ENCODE results near the gene PTPRR.

The PTPRR gene

GRCh38 chr12:70928071-70928470 lies 7.5 kb upstream of the PTPRR start:
- no peak for DNase-seq
- ATAC-seq = no peak
- no peak overlapping the region for H3K27ac Mint-ChIP-seq

DNA sequence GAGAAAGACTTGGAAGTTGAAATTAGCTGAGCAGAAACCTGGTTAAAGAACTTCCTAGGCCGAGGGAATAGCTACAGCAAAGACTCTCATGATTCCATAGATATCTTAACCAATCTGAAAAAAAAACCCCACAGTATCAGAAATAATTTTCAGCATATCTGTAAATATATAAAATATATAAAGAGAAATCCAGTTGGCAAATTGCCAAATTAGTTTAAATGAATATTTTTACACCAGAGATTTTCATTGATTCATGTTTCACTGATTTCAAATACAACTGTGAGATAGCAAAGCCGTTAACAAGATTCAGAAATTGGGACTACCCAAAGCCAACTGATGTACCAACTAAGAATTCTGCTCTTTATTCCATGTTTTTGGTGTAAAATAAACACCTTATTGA lies 6.8 kb upstream of the PTPRR start:
- no peak overlapping the region for H3K4me3 Mint-ChIP-seq
- H3K9me3 Mint-ChIP-seq = no peaks in the 10 kb centered on the region
- H3K36me3 Mint-ChIP-seq (ENCODE audit: low read depth) = no peaks in the 10 kb centered on the region
- no peaks in the 10 kb centered on the region for H3K27me3 Mint-ChIP-seq
- H3K27ac Mint-ChIP-seq = no peak overlapping the region
- H3K4me1 Mint-ChIP-seq = no peaks in the 10 kb centered on the region
- DNase-seq (no peak), ATAC-seq (no peak)

More at GRCh38 chr12:70928071-70928470, 7.5 kb upstream of the PTPRR start:
- Mint-ChIP-seq H3K9me3 (no peaks in the 10 kb centered on the region), H3K4me3 (no peak overlapping the region), H3K36me3 (ENCODE audit: low read depth) (no peaks in the 10 kb centered on the region), H3K4me1 (no peaks in the 10 kb centered on the region), H3K27me3 (no peaks in the 10 kb centered on the region)

DNA sequence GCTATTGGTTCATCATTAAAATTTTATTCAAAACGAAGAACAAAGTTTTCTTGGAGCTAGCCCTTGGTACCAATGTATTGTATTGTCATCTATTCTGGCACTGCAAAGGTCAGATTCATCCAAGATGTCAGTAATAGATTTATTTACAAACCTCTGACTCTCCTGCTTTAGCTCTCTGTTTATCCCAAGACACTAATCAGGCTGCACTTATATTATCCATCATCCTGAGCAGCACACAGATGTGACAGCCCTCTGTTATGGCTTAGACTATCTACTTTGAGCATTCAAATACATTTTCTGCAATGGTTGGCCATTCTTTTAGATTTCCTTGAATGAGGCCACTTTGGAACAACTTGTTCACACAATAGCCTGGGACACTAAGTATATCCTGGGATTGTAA lies 5.0 kb upstream of the PTPRR start:
- Mint-ChIP-seq H3K4me1 (no peaks in the 10 kb centered on the region), H3K27ac (no peak overlapping the region), H3K36me3 (ENCODE audit: low read depth) (no peaks in the 10 kb centered on the region), H3K27me3 (peaks cover 4% of the 10 kb centered on the region), H3K9me3 (no peaks in the 10 kb centered on the region), H3K4me3 (no peak overlapping the region)
- ATAC-seq = no peak
- DNase-seq = no peak

DNA sequence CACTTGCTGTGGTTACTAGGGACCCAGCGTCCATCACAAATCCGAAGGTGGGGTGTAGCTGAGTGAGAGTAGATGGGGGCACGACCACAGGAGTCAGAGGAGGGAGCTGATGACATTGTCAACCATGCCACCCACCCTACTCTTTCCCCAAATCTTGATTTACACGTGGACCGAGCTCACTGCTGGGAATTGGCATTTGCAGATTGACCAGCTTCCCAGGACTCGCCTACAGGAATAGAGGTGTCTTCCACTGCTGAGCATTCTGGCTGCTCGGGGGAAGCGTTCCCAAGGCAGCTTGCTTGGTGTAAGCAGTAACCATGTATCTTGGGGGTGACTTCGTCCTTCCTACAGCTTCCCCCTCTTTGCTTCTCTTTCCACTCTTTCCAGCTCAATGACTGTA lies 353 bp upstream of the PTPRR start:
- no peaks in the 10 kb centered on the region for H3K36me3 Mint-ChIP-seq (ENCODE audit: low read depth)
- H3K4me3 Mint-ChIP-seq = no peak overlapping the region
- no peak overlapping the region for H3K27ac Mint-ChIP-seq
- ATAC-seq (no peak), DNase-seq (no peak)
- no peaks in the 10 kb centered on the region for H3K4me1 Mint-ChIP-seq
- H3K9me3 Mint-ChIP-seq = no peaks in the 10 kb centered on the region
- peaks cover 13% of the 10 kb centered on the region for H3K27me3 Mint-ChIP-seq

- Mint-ChIP-seq H3K27me3 (peaks cover 13% of the 10 kb centered on the region), H3K36me3 (ENCODE audit: low read depth) (no peaks in the 10 kb centered on the region), H3K4me3 (no peak overlapping the region), H3K4me1 (no peaks in the 10 kb centered on the region), H3K9me3 (no peaks in the 10 kb centered on the region), H3K27ac (no peak overlapping the region)
- DNase-seq (no peak), ATAC-seq (no peak)
Measured at GRCh38 chr12:70919597-70920035, 922 bp downstream of the PTPRR start.

DNA sequence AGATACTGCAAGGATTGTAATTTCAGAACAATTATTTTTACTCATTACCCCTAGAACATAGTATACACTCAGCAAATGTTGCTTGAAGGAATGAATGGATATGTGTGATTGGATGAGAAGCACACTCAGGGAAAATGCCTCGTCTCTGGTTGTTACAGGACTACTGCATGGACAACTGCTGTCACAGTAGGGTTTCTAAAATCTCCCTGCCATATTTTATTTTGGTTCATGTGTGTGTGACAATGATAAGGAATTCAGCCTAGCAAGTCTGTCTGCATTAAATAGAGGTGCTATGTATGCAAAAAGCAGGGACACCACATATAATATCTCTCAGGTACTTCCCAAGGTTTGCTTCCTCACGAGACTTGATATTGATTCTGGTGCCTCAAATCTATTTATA lies 1.4 kb downstream of the PTPRR start:
- Mint-ChIP-seq H3K9me3 (no peaks in the 10 kb centered on the region), H3K27me3 (peaks cover 13% of the 10 kb centered on the region), H3K27ac (no peak overlapping the region), H3K4me1 (no peaks in the 10 kb centered on the region), H3K36me3 (ENCODE audit: low read depth) (no peaks in the 10 kb centered on the region), H3K4me3 (no peak overlapping the region)
- ATAC-seq = no peak
- no peak for DNase-seq

- no peaks in the 10 kb centered on the region for H3K36me3 Mint-ChIP-seq (ENCODE audit: low read depth)
- H3K27me3 Mint-ChIP-seq = peaks cover 13% of the 10 kb centered on the region
- H3K4me1 Mint-ChIP-seq = no peaks in the 10 kb centered on the region
- H3K27ac Mint-ChIP-seq = no peak overlapping the region
- no peaks in the 10 kb centered on the region for H3K9me3 Mint-ChIP-seq
- ATAC-seq (no peak), DNase-seq (no peak)
- no peak overlapping the region for H3K4me3 Mint-ChIP-seq
Measured at GRCh38 chr12:70918321-70918720, 2.2 kb downstream of the PTPRR start.

GRCh38 chr12:70910666-70911065 lies 9.9 kb downstream of the PTPRR start:
- DNase-seq (no peak), ATAC-seq (no peak)
- Mint-ChIP-seq H3K27me3 (peaks cover 2% of the 10 kb centered on the region), H3K36me3 (ENCODE audit: low read depth) (no peaks in the 10 kb centered on the region), H3K9me3 (no peaks in the 10 kb centered on the region), H3K4me3 (no peak overlapping the region), H3K4me1 (no peaks in the 10 kb centered on the region), H3K27ac (no peak overlapping the region)

DNA sequence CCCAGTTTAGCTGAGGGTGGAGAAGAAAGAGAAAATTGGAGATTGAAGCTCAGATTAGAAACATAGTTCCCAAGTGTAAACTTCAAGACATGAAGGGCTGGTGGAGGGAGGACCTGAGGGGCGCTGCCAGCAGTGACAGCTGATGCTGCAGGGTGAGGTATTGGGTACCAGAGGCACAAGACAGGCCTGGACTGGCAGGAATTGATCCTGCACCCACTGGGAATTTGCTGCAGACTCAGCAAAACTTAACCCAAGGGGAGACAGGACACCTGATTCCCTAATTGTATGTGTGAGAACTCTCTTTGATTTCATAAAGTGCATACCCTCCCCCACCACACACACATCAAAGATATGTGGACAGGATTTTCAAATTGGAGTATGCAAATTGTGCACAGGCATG lies 11.6 kb downstream of the PTPRR start:
- no peak overlapping the region for H3K27ac Mint-ChIP-seq
- no peak for DNase-seq
- H3K9me3 Mint-ChIP-seq = no peaks in the 10 kb centered on the region
- H3K4me1 Mint-ChIP-seq = no peaks in the 10 kb centered on the region
- H3K4me3 Mint-ChIP-seq = no peak overlapping the region
- H3K27me3 Mint-ChIP-seq = peaks cover 2% of the 10 kb centered on the region
- no peak for ATAC-seq
- no peaks in the 10 kb centered on the region for H3K36me3 Mint-ChIP-seq (ENCODE audit: low read depth)

- Mint-ChIP-seq H3K27ac (no peak overlapping the region), H3K27me3 (peaks cover 2% of the 10 kb centered on the region), H3K36me3 (ENCODE audit: low read depth) (no peaks in the 10 kb centered on the region), H3K9me3 (no peaks in the 10 kb centered on the region), H3K4me3 (no peak overlapping the region), H3K4me1 (no peaks in the 10 kb centered on the region)
- DNase-seq (no peak), ATAC-seq (no peak)
Measured at GRCh38 chr12:70907412-70907811, 13.1 kb downstream of the PTPRR start.

DNA sequence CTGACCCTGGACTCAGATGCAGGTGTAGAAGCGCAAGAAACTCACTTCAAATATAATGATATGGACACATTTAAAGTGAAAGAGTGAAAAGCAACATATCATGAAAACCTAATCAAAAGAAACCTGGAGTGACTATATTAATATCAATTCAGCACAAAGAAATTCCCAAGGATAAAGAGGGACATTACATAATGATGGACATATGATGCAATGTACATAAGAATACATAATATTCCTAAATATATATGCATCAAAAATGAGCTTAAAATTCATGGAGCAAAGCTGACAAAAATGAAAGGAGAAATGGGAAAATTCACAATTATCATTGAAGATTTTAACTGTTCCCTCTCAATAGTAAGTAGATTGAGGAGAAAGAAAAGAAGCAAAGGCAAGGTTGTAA lies 24.6 kb downstream of the PTPRR start:
- H3K4me1 Mint-ChIP-seq = no peaks in the 10 kb centered on the region
- ATAC-seq = no peak
- DNase-seq = no peak
- H3K27me3 Mint-ChIP-seq = no peaks in the 10 kb centered on the region
- no peak overlapping the region for H3K27ac Mint-ChIP-seq
- H3K36me3 Mint-ChIP-seq (ENCODE audit: low read depth) = no peaks in the 10 kb centered on the region
- no peak overlapping the region for H3K4me3 Mint-ChIP-seq
- H3K9me3 Mint-ChIP-seq = peaks cover 5% of the 10 kb centered on the region

- H3K9me3 Mint-ChIP-seq = peaks cover 5% of the 10 kb centered on the region
- H3K27me3 Mint-ChIP-seq = no peaks in the 10 kb centered on the region
- H3K4me3 Mint-ChIP-seq = no peak overlapping the region
- H3K36me3 Mint-ChIP-seq (ENCODE audit: low read depth) = no peaks in the 10 kb centered on the region
- DNase-seq (no peak), ATAC-seq (no peak)
- no peaks in the 10 kb centered on the region for H3K4me1 Mint-ChIP-seq
- H3K27ac Mint-ChIP-seq = no peak overlapping the region
Measured at GRCh38 chr12:70892593-70892992, 27.9 kb downstream of the PTPRR start.

DNA sequence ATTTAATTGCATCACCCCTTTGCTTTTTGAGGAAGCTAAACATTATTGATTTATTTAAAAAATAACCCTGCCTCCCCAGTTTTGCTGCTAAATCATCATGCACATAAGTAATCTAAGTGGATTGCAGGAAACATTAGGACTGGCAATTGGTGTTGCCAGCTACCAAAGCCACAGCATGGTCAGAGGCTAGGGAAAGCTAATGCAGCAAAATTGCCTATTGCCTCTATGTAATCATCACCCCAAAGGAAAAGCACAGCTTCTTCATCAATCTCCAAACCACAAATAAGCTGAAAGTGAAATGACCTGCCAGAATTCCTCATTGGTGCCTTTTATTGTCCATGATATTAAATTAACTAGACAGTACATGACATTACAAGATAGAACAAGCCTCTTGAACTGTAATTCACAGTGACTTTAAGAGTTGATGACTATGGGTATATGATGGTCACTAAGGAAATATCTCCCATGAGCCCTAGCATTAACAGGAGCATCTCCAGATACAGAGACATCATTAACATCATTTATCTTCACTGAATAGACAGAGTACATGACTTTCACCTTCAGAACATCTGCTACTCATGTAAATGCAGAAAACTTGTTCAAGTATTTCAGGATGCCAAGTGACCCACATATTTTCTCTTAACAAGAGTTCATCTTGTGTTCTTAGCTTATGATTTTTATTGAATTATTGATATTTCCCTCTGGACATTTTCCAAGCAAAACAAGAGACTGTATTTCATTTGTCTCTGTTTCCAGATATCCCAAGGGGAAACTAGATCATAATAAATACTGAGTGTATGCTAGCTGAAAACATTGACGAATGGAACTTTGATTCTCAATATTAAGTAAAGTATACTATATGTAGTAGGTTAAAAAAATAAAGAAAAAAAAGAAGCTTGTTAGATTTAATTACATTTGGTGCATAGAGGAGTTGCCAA lies 29.4 kb downstream of the PTPRR start:
- H3K36me3 Mint-ChIP-seq (ENCODE audit: low read depth) = no peaks in the 10 kb centered on the region
- DNase-seq = no peak
- H3K4me3 Mint-ChIP-seq = no peak overlapping the region
- H3K27me3 Mint-ChIP-seq = no peaks in the 10 kb centered on the region
- ATAC-seq = no peak
- no peak overlapping the region for H3K27ac Mint-ChIP-seq
- H3K4me1 Mint-ChIP-seq = no peaks in the 10 kb centered on the region
- peaks cover 5% of the 10 kb centered on the region for H3K9me3 Mint-ChIP-seq

GRCh38 chr12:70885956-70886355 lies 34.6 kb downstream of the PTPRR start:
- H3K27me3 Mint-ChIP-seq = no peaks in the 10 kb centered on the region
- H3K36me3 Mint-ChIP-seq (ENCODE audit: low read depth) = no peaks in the 10 kb centered on the region
- no peak overlapping the region for H3K27ac Mint-ChIP-seq
- H3K9me3 Mint-ChIP-seq = no peaks in the 10 kb centered on the region
- ATAC-seq (no peak), DNase-seq (no peak)
- H3K4me3 Mint-ChIP-seq = no peak overlapping the region
- H3K4me1 Mint-ChIP-seq = no peaks in the 10 kb centered on the region

GRCh38 chr12:70883855-70884254 lies 36.7 kb downstream of the PTPRR start:
- DNase-seq = no peak
- Mint-ChIP-seq H3K36me3 (ENCODE audit: low read depth) (no peaks in the 10 kb centered on the region), H3K9me3 (no peaks in the 10 kb centered on the region), H3K4me1 (no peaks in the 10 kb centered on the region), H3K27me3 (no peaks in the 10 kb centered on the region), H3K4me3 (no peak overlapping the region), H3K27ac (no peak overlapping the region)
- no peak for ATAC-seq
